Endothelial cell (in vitro differentiated cells): ENCODE results near the gene CCNYL1. TPM values are rescaled to one million over a fixed set of nuclear protein-coding genes. Genes with fewer than 3 reads are reported as not detected.

Source experiments
- DNase-seq: peaks from one replicate; pipeline ENCODE4 v3.0.0; 2021; ENCODE audit warnings: low spot score
- H3K27ac Mint-ChIP-seq: one replicate; pipeline ENCODE4 v1.8.0; 2021; ENCODE audit warnings: mixed read lengths, inconsistent platforms; ENCODE audit not compliant: unreplicated experiment
- H3K27me3 Mint-ChIP-seq: one replicate; pipeline ENCODE4 v1.8.0; 2021; ENCODE audit warnings: mild to moderate bottlenecking, moderate library complexity, mixed read lengths, inconsistent platforms; ENCODE audit not compliant: unreplicated experiment
- H3K36me3 Mint-ChIP-seq: one replicate; pipeline ENCODE4 v1.8.0; 2021; ENCODE audit warnings: mild to moderate bottlenecking, low read depth, mixed read lengths, inconsistent platforms; ENCODE audit not compliant: unreplicated experiment
- H3K4me1 Mint-ChIP-seq: one replicate; pipeline ENCODE4 v1.8.0; 2021; ENCODE audit warnings: mild to moderate bottlenecking, mixed read lengths, inconsistent platforms; ENCODE audit not compliant: unreplicated experiment
- H3K4me3 Mint-ChIP-seq: one replicate; pipeline ENCODE4 v1.8.0; 2021; ENCODE audit warnings: mild to moderate bottlenecking, mixed read lengths, inconsistent platforms; ENCODE audit not compliant: unreplicated experiment
- H3K9me3 Mint-ChIP-seq: one replicate; pipeline ENCODE4 v1.8.0; 2021; ENCODE audit warnings: mixed read lengths, inconsistent platforms; ENCODE audit not compliant: unreplicated experiment
- CTCF ChIP-seq: fragments of 200-600 bp; sonication (generic); IDR thresholded peaks from one replicate; pipeline ENCODE4 v1.5.0; 2021; ENCODE audit warnings: antibody characterized with exemption; ENCODE audit not compliant: unreplicated experiment
- total RNA-seq: library from RNA; stranded (reverse); fragmentation: NEBNext Ultra II Directional; extraction: Animal tissue kit (Norgen Biotek cat#: 25700); gene quantifications from one replicate; pipeline ENCODE4 v1.2.1, GENCODE V29; 2021; ENCODE audit not compliant: unreplicated experiment

The CCNYL1 gene
- total RNA-seq, 1 donor from 2014 or later: 75.5 TPM

- peak; percentile 55 for DNase-seq
- peak overlapping the region; percentile 93 for H3K4me3 Mint-ChIP-seq
- peaks cover 18% of the 10 kb centered on the region for H3K27me3 Mint-ChIP-seq
- H3K4me1 Mint-ChIP-seq: peaks cover 28% of the 10 kb centered on the region
- no peaks in the 10 kb centered on the region for H3K9me3 Mint-ChIP-seq
- no peak overlapping the region for H3K27ac Mint-ChIP-seq
- no peaks in the 10 kb centered on the region for H3K36me3 Mint-ChIP-seq
- TF ChIP-seq CTCF: no peak
Measured at GRCh38 chr2:207768168-207768865, 56.9 kb downstream of the CCNYL1 start.

GRCh38 chr2:207768866-207769596, 57.6 kb downstream of the CCNYL1 start:
- H3K9me3 Mint-ChIP-seq: no peaks in the 10 kb centered on the region
- peaks cover 27% of the 10 kb centered on the region for H3K4me1 Mint-ChIP-seq
- no peak for TF ChIP-seq CTCF
- DNase-seq: peak; percentile 41
- H3K36me3 Mint-ChIP-seq: no peaks in the 10 kb centered on the region
- peak overlapping the region; percentile 93 for H3K4me3 Mint-ChIP-seq
- peak overlapping the region; percentile 72 for H3K27ac Mint-ChIP-seq
- peaks cover 18% of the 10 kb centered on the region for H3K27me3 Mint-ChIP-seq

GRCh38 chr2:207770602-207771404, 59.4 kb downstream of the CCNYL1 start:
- no peaks in the 10 kb centered on the region for H3K9me3 Mint-ChIP-seq
- peaks cover 18% of the 10 kb centered on the region for H3K27me3 Mint-ChIP-seq
- peaks cover 20% of the 10 kb centered on the region for H3K4me1 Mint-ChIP-seq
- no peak for TF ChIP-seq CTCF
- no peaks in the 10 kb centered on the region for H3K36me3 Mint-ChIP-seq
- DNase-seq: peak; percentile 21
- peak overlapping the region; percentile 93 for H3K4me3 Mint-ChIP-seq
- peak overlapping the region; percentile 72 for H3K27ac Mint-ChIP-seq

GRCh38 chr2:207771421-207771820, 60.0 kb downstream of the CCNYL1 start:
- Mint-ChIP-seq H3K9me3 (no peaks in the 10 kb centered on the region), H3K4me3 (peak overlapping the region; percentile 65), H3K27me3 (peaks cover 18% of the 10 kb centered on the region), H3K36me3 (no peaks in the 10 kb centered on the region), H3K4me1 (peaks cover 14% of the 10 kb centered on the region), H3K27ac (peak overlapping the region; percentile 48)
- DNase-seq: no peak
- TF ChIP-seq CTCF: no peak
